HG02970 (cell line): ENCODE results near the gene FBXL7.

ENCODE experiments used
- ATAC-seq: cut with Tn5 transposase; IDR thresholded peaks from one replicate; pipeline ENCODE4 v1.9.1; 2021; ENCODE audit warnings: mild to moderate bottlenecking, moderate library complexity, moderate number of reproducible peaks; ENCODE audit not compliant: unreplicated experiment, low FRiP score

Gene FBXL7

GRCh38 chr5:15609076-15609725, 109.2 kb downstream of the FBXL7 start:
- no peak for ATAC-seq

GRCh38 chr5:15610216-15610615, 110.2 kb downstream of the FBXL7 start:
- ATAC-seq = no peak

DNA sequence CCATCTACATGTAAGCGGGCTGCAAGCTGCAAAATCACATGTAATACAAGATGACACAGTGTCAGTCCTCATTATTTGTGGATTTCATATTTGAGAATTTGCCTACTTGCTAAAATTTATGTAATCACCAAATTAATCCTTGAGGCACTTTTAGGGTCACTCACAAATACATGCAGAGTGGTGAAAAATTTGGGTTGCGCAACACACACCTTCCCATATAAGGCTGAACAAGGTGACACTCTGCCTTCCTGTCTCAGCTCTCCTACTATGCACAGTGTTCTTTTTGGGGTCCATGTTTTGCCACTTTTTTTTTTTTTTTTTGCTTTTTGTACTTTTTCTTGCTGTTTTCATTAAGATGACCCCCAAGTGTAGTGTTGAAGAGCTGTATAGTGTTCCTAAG, 111.0 kb downstream of the FBXL7 start:
- ATAC-seq = no peak

- no peak for ATAC-seq
Observed at GRCh38 chr5:15612915-15613635, 113.1 kb downstream of the FBXL7 start.

DNA sequence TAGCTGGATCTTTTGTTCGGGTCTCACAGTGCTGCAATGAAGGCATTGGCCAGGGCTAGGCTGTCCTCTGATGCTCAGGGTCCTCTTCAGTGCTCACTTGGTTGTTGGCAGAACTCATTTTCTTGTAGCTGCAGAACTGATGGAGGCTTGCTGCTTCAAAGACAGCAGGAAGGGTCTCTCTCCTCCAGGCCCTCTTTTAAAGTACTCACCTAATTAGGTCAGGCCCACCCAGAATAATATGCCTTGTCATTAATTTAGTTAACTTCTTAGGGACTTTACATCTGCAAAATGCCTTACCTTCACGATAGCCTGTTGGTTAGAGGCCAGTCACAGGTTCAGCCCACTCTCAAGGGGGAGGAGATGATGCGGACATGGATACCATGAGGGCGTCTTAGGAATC, 114.7 kb downstream of the FBXL7 start:
- ATAC-seq = no peak

GRCh38 chr5:15615859-15616258, 115.9 kb downstream of the FBXL7 start:
- no peak for ATAC-seq

DNA sequence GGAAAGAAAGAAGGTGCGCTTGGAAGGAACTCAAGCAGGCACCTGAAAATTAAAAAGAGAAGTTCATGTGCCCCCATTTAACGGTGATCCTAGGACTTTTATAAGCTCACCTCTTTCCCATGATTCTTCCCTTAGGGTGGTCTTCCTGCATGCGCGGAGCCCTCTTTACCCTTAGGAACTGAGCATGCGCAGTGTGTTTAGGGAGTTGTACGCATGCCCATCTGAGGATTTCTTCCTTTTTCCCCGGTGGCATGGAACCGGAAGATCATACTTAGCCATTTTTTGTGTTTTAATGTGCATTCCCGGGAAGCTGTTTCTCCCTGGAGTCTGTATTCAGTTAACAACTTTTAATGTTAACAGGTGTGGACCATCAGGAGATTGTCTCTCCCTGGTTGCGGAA, 119.0 kb downstream of the FBXL7 start:
- ATAC-seq = no peak

DNA sequence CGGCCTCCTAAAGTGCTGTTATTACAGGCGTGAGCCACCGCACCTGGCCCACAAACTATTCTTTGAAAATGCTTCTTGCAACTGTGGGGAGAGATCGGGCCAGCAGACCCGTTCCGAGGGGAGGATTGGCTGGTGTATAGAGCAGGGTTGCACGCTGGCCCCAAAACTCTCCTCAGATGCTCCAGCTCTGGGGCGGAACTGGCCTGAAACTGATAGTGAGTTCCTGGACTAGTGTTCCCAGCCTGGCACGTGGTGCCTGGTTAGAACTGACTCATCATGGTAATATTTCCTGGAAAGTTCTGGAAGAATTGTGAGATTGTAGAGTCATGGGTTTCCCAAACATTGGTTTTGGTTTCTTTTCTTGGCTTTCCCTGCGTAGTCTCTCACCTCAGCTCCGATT, 120.5 kb downstream of the FBXL7 start:
- ATAC-seq = no peak

GRCh38 chr5:15621094-15621493, 121.1 kb downstream of the FBXL7 start:
- ATAC-seq = no peak

DNA sequence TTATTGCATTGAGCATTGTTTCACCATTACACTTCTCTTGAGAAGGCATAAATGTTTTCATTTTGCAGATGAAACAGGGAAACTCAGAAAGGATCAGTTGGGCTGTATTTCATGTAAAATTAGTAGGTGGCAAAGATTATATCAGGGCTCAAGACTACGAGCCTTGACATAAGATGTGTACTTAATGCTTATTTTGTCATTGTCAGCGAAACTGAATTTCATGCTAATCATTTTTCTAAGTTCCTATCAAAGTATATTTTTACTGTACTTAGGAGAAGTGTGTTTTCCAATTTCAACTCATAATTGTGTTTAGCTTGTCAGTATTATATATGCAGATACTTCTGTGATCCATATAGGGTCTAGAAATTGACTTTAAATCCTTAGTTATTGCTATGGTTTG, 123.8 kb downstream of the FBXL7 start:
- ATAC-seq = no peak

GRCh38 chr5:15627109-15627508, 127.1 kb downstream of the FBXL7 start:
- no peak for ATAC-seq

DNA sequence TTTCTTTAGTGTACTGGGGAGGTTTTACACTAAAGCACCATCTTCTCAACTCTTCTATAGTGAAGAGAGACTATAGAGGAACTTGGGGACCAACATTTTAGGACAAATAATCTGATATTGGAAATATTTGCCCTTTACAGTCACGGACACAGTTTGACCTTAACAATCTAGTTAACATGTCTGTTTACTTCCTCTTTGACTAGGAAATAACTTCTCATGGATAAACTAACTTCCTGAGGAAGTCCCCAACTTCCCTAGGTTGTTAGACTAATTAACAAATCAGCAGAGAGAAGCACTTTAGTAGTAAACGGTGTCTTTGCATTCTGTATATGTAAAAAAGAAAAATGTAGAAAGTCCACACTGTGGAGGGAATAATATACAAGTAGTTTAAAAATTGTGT, 127.7 kb downstream of the FBXL7 start:
- no peak for ATAC-seq

GRCh38 chr5:15630441-15630840, 130.5 kb downstream of the FBXL7 start:
- ATAC-seq = no peak

GRCh38 chr5:15634591-15635288, 134.8 kb downstream of the FBXL7 start:
- ATAC-seq = no peak

- ATAC-seq = no peak
Observed at GRCh38 chr5:15635289-15635616, 135.3 kb downstream of the FBXL7 start.

DNA sequence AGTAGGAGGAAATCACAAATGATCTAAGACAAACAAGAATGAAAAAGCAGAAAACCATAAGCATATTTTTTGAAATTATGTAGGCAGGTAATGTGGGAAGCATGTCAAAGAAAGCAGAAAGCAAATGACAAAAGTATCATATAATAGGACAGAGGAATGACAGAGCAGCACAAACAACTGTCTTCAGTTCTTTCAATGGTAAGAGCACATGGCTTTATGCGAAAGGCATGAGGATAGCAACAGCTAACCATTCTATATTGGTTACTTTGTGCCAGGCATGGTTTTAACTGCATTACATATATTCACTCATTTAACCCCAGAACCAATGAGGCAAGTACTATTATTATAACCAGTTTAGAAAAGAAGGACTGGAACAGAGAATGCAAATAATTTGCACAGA, 137.4 kb downstream of the FBXL7 start:
- no peak for ATAC-seq

GRCh38 chr5:15637886-15638285, 137.9 kb downstream of the FBXL7 start:
- no peak for ATAC-seq

DNA sequence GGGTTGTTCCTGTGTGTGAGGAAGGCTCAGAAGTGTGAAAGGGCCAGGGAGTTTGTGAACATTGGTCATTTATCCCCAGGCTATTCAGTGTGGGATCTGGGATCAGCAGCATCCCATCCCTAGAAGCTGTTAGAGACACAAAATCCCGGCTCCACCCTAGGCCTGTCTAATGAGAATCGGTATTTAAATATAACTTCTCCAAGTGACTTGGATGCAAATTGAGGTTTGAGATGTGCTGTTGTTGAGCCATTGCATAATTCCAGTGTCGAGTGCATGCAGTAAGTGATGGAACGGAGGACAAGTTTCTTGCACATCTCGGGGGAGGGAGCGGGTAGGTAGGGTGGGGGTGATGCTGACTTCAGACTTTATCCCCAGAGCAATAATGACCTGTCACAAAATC, 138.3 kb downstream of the FBXL7 start:
- ATAC-seq = no peak

DNA sequence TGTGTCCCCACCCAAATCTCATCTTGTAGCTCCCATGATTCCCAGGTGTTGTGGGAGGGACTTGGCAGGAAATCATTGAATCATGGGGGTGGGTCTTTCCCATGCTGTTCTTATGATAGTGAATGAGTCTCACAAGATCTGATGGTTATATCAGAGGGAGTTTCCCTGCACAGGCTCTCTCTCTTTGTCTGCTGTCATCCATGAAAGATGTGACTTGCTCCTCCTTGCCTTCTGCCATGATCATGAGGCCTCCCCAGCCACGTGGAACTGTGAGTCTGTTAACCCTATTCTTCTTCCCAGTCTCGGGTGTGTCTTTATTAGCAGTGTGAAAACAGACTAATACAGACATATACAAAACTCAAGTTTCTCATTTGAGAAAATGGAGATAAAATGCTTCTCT, 139.3 kb downstream of the FBXL7 start:
- no peak for ATAC-seq

- no peak for ATAC-seq
Observed at GRCh38 chr5:15640116-15640515, 140.1 kb downstream of the FBXL7 start.

DNA sequence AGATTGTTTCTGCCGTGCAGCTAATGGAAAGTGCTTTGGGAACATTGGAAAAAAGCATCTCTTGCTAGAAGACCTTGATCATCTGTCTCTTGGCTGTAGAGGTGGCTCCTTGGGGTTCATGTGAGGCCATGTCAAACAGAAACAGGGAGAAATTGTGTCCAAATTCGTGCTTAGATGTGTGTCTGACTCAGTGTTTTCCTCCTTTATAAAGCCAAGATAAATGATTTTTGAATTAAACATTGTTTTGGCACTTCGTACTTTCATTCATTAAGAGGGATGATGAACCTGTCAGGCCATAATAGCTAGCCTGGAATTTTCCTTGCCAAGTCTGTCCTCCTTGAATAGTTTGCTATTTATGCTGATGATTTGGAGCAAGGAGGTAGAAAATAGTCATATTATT, 143.8 kb downstream of the FBXL7 start:
- no peak for ATAC-seq
